H1 (cell line): ENCODE results near the gene MC5R.

Experiments
- CHD1 ChIP-seq: IDR thresholded peaks from 2 replicates; pipeline ENCODE4 v1.6.1; 2012; ENCODE audit warnings: low read depth, low read length, improper control_type of control experiment
- EZH2 ChIP-seq: fragments of 200-600 bp; sonication (generic); IDR thresholded peaks from 2 replicates; pipeline ENCODE4 v1.7.1; 2012; ENCODE audit warnings: low read depth, mild to moderate bottlenecking, moderate library complexity, low read length, inconsistent platforms; ENCODE audit not compliant: severe bottlenecking
- GABPA ChIP-seq: IDR thresholded peaks from 2 replicates; pipeline ENCODE4 v1.6.1; 2011; ENCODE audit warnings: mild to moderate bottlenecking, low read length, moderate library complexity, borderline replicate concordance; ENCODE audit not compliant: insufficient read depth
- JUND ChIP-seq: IDR thresholded peaks from 2 replicates; pipeline ENCODE4 v1.6.1; 2011; ENCODE audit warnings: mild to moderate bottlenecking, improper control_type of control experiment, low read length
- KDM1A ChIP-seq: fragments of 200-600, 300-600 bp; sonication (generic); IDR thresholded peaks from 2 replicates; pipeline ENCODE4 v1.7.1; 2016; ENCODE audit warnings: mild to moderate bottlenecking, low read length, borderline replicate concordance
- POLR2A ChIP-seq, 2 experiments: IDR thresholded peaks; 1 replicate in 1 of 2; 2 replicates in 1 of 2; pipeline ENCODE4 v1.6.1; 2011; ENCODE audit warnings: low read depth in 2 of 2, low read length in 2 of 2, mild to moderate bottlenecking in 2 of 2; ENCODE audit errors: control extremely low read depth in 1 of 2
- SRF ChIP-seq: IDR thresholded peaks from 2 replicates; pipeline ENCODE4 v1.6.1; 2011; ENCODE audit warnings: mild to moderate bottlenecking, low read depth, low read length, moderate library complexity
- TAF1 ChIP-seq: IDR thresholded peaks from 2 replicates; pipeline ENCODE4 v1.6.1; 2011; ENCODE audit warnings: mild to moderate bottlenecking, low read depth, low read length
- TF ChIP-seq, protein P1 (sequence below), 3 experiments: IDR thresholded peaks; 1 replicate in 2 of 3; 2 replicates in 1 of 3; pipeline versions ENCODE4 v1.5.1 to v1.6.1; 2011; ENCODE audit warnings: low read length in 3 of 3, mild to moderate bottlenecking in 3 of 3, inconsistent platforms in 2 of 3, low read depth in 1 of 3, moderate library complexity in 1 of 3; ENCODE audit not compliant: insufficient read depth in 1 of 3; ENCODE audit errors: control extremely low read depth in 1 of 3
- TF ChIP-seq, protein P2 (sequence below): IDR thresholded peaks from 2 replicates; pipeline ENCODE4 v1.6.1; 2012; ENCODE audit warnings: low read length, inconsistent platforms

DNA sequence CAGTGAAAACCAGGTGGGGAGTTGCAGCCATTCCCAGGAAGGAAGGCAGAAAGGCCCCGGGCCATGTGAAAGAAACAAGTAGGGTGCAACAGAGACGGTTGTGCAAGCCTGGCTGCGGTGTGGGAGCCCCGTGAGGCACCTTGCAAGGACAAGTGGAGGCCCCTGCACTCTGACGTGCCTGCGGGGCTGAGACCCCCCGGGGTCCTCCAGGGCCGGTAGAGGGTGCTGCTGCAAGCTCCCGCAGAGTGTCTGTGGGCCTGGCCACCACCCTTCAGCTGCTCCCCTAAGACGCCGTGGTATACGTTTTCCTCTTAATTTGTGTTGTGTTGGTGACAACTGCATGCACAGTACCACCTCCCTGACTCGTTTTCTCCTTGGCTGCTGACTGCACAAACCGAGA, 27.4 kb upstream of the MC5R start:
- TF ChIP-seq KDM1A = no peak
- TF ChIP-seq TAF1 = no peak
- TF ChIP-seq, protein P1, sequence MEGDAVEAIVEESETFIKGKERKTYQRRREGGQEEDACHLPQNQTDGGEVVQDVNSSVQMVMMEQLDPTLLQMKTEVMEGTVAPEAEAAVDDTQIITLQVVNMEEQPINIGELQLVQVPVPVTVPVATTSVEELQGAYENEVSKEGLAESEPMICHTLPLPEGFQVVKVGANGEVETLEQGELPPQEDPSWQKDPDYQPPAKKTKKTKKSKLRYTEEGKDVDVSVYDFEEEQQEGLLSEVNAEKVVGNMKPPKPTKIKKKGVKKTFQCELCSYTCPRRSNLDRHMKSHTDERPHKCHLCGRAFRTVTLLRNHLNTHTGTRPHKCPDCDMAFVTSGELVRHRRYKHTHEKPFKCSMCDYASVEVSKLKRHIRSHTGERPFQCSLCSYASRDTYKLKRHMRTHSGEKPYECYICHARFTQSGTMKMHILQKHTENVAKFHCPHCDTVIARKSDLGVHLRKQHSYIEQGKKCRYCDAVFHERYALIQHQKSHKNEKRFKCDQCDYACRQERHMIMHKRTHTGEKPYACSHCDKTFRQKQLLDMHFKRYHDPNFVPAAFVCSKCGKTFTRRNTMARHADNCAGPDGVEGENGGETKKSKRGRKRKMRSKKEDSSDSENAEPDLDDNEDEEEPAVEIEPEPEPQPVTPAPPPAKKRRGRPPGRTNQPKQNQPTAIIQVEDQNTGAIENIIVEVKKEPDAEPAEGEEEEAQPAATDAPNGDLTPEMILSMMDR (IDR thresholded peaks at IDR 0.05; ENCODE audit: control extremely low read depth in 1 of 3, insufficient read depth in 1 of 3, low read depth in 1 of 3, low read length in 3 of 3) = no peak
- no peak for TF ChIP-seq CHD1
- no peak for TF ChIP-seq SRF
- TF ChIP-seq, protein P2, sequence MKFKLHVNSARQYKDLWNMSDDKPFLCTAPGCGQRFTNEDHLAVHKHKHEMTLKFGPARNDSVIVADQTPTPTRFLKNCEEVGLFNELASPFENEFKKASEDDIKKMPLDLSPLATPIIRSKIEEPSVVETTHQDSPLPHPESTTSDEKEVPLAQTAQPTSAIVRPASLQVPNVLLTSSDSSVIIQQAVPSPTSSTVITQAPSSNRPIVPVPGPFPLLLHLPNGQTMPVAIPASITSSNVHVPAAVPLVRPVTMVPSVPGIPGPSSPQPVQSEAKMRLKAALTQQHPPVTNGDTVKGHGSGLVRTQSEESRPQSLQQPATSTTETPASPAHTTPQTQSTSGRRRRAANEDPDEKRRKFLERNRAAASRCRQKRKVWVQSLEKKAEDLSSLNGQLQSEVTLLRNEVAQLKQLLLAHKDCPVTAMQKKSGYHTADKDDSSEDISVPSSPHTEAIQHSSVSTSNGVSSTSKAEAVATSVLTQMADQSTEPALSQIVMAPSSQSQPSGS = no peak
- TF ChIP-seq POLR2A (IDR thresholded peaks at IDR 0.05; ENCODE audit: control extremely low read depth in 1 of 2, low read depth in 2 of 2, low read length in 2 of 2) = no peak
- no peak for TF ChIP-seq JUND
- no peak for TF ChIP-seq GABPA
- TF ChIP-seq EZH2 = no peak
